ENCODE results near the gene SGCD.

Gene SGCD

DNA sequence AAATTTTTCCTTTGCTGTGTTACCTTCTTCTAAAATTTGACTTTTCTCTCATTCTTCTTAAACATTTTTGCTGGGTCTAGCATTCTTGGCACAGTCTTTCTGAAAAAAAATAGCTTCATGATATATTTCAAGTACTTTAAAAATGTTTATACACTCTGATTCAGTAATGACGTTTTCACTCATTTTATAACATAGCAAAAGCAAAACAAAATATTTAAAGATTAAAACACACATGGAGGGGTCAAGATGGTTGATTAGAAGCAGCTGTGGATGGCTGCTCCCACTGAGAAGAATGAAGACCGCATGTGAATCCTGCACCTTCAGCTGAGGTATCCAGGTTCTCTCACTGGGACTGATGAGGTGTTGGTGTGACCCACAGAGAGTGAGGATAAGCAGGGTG, 188.2 kb downstream of the SGCD start:
- no peak overlapping the region for H3K27ac ChIP-seq (ENCODE audit: insufficient read depth, low read length, poor library complexity, severe bottlenecking)
- no peak overlapping the region for H3K4me3 ChIP-seq (ENCODE audit: insufficient read depth, low read depth, low read length, poor library complexity, severe bottlenecking)
- no peaks in the 10 kb centered on the region for H3K4me1 ChIP-seq (ENCODE audit: control insufficient read depth, insufficient read depth, low read length, poor library complexity, severe bottlenecking)
- H3K27me3 ChIP-seq (replicated peaks; ENCODE audit: control insufficient read depth, insufficient read depth, low read length, poor library complexity, severe bottlenecking), result no peaks in the 10 kb centered on the region
- no peaks in the 10 kb centered on the region for H3K36me3 ChIP-seq (ENCODE audit: control insufficient read depth, insufficient read depth, low read length)
- no peak for DNase-seq
- H3K9me3 ChIP-seq (ENCODE audit: control insufficient read depth, low read length), result no peaks in the 10 kb centered on the region

DNA sequence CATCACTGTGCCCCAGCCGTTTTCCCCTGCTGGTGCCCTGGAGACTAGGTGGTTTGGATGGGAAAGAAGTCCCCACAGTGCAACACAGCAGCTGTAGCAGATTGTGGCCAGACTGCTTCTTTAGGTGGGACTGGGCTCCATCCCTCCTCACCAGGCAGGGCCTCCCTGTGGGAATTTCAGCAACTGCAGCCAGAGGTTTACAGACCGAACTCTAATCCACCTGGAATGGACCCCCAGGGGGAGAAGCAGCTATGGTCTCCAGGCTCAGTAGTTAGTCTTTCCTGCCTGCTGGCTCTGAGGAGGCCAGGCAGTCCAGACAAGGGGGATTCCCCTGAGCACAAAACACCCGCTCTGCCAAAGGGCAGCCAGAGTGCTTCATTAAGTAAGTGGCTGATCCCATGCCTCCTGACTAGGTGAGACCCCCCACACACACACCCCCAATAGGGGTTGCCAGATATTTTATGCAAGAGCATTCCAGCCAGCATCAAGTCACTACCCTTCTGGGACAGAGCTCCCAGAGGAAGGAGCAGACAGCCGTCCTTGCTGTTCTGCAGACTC, 188.9 kb downstream of the SGCD start:
- H3K4me3 ChIP-seq (ENCODE audit: insufficient read depth, low read depth, low read length, poor library complexity, severe bottlenecking), result no peak overlapping the region
- no peaks in the 10 kb centered on the region for H3K36me3 ChIP-seq (ENCODE audit: control insufficient read depth, insufficient read depth, low read length)
- no peak for DNase-seq
- H3K27me3 ChIP-seq (replicated peaks; ENCODE audit: control insufficient read depth, insufficient read depth, low read length, poor library complexity, severe bottlenecking), result no peaks in the 10 kb centered on the region
- H3K27ac ChIP-seq (ENCODE audit: insufficient read depth, low read length, poor library complexity, severe bottlenecking), result no peak overlapping the region
- H3K4me1 ChIP-seq (ENCODE audit: control insufficient read depth, insufficient read depth, low read length, poor library complexity, severe bottlenecking), result no peaks in the 10 kb centered on the region
- no peaks in the 10 kb centered on the region for H3K9me3 ChIP-seq (ENCODE audit: control insufficient read depth, low read length)

DNA sequence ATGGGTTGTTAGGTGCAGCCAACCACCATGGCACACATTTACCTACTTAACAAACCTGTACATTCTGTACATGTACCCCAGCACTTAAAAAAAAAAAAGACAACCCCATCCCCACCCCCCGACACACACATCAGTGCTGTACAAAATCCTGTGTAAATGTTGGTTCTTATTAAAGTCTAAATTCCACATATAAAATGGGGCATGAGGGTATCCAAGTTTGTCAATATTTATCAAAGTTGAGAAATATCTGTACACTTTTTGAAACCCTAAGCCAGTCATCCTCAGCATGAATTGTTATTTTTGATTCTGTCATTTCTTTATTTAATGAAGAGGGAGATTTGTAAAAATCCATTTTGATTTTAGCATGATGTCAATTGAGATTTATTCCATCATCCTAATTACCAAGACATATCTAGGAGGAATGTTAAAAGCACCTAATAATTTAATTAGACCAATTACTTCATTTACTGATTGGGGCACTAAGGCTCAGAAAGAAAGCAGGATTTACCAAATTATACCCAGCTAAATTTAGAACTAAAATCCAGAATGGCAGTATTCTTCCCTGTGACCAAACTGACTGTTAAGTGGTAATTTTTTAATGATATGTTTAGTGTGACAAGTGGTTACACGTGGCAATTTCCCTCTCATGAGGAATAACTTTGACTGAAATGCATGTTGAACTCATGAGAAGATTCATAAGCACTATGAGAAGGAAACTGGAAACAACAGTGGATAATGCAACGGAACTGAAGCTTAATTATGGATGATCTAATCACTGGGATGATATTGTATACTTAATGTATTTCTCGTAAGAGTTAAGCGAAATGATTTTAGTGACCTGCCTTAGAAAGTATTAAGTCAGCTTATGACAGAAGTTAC, 195.9 kb downstream of the SGCD start:
- H3K27ac ChIP-seq (ENCODE audit: insufficient read depth, low read length, poor library complexity, severe bottlenecking), result no peak overlapping the region
- H3K4me1 ChIP-seq (ENCODE audit: control insufficient read depth, insufficient read depth, low read length, poor library complexity, severe bottlenecking), result no peaks in the 10 kb centered on the region
- H3K27me3 ChIP-seq (replicated peaks; ENCODE audit: control insufficient read depth, insufficient read depth, low read length, poor library complexity, severe bottlenecking), result no peaks in the 10 kb centered on the region
- no peaks in the 10 kb centered on the region for H3K9me3 ChIP-seq (ENCODE audit: control insufficient read depth, low read length)
- no peaks in the 10 kb centered on the region for H3K36me3 ChIP-seq (ENCODE audit: control insufficient read depth, insufficient read depth, low read length)
- DNase-seq, result no peak
- H3K4me3 ChIP-seq (ENCODE audit: insufficient read depth, low read depth, low read length, poor library complexity, severe bottlenecking), result no peak overlapping the region

DNA sequence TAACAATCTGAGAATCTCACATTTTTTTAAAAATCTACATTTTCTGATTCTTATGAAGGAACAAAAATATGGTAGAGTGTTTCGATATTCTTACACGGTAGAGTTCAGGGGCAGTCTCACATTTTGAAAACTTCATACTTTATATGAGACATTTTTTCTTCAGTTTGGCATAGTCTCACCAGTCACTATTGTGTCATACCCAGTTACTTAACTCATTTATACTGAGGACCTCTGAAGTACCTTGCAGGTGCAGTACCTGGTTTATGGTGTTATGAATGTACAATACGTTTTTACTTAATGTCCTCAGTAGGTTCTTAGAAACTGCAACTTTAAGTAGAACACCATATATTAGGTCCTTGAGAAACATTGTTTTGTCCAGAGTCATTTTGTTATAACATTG, 196.6 kb downstream of the SGCD start:
- no peaks in the 10 kb centered on the region for H3K36me3 ChIP-seq (ENCODE audit: control insufficient read depth, insufficient read depth, low read length)
- no peaks in the 10 kb centered on the region for H3K9me3 ChIP-seq (ENCODE audit: control insufficient read depth, low read length)
- H3K27ac ChIP-seq (ENCODE audit: insufficient read depth, low read length, poor library complexity, severe bottlenecking), result no peak overlapping the region
- no peak overlapping the region for H3K4me3 ChIP-seq (ENCODE audit: insufficient read depth, low read depth, low read length, poor library complexity, severe bottlenecking)
- H3K27me3 ChIP-seq (replicated peaks; ENCODE audit: control insufficient read depth, insufficient read depth, low read length, poor library complexity, severe bottlenecking), result no peaks in the 10 kb centered on the region
- H3K4me1 ChIP-seq (ENCODE audit: control insufficient read depth, insufficient read depth, low read length, poor library complexity, severe bottlenecking), result no peaks in the 10 kb centered on the region
- no peak for DNase-seq

DNA sequence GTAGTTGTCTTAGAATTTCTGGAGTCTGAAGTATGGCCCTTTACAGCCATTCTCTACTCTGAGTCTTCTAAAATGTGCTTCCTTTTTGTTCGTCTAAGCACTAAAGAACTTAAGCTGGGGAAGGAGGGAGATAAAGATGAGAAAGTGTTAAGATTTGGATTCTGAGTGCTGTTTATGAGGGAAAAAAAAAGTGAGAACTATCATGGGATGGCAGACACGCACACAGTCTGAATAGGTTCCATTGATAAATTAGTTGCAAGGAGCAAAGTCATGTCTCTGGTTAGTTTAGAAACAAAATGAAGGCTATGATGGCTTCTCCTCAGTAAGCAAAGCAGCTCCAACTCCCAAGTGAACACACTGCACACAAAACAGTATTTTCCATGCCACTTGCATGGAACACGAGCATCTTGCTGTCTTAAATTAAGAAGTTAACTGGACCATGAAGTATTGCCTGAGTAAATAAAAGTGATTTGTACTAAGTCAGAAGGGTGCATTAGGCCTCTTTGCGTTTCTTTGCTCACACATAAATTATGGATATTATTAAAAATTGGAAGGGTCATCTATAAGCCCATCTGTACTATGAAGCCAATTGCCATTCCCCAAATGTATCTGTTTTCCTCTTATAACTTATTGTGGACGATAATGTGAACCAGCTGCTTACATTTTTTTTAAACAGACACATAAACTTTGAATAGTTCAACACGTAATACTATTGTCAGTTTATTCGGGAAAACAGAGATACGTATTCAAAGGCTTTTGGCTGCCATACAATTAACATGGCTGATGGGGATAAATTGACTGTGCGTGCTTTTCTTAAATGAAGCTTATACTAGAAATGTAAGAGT, 199.3 kb downstream of the SGCD start:
- no peaks in the 10 kb centered on the region for H3K9me3 ChIP-seq (ENCODE audit: control insufficient read depth, low read length)
- H3K4me1 ChIP-seq (ENCODE audit: control insufficient read depth, insufficient read depth, low read length, poor library complexity, severe bottlenecking), result no peaks in the 10 kb centered on the region
- H3K27ac ChIP-seq (ENCODE audit: insufficient read depth, low read length, poor library complexity, severe bottlenecking), result no peak overlapping the region
- no peak overlapping the region for H3K4me3 ChIP-seq (ENCODE audit: insufficient read depth, low read depth, low read length, poor library complexity, severe bottlenecking)
- no peaks in the 10 kb centered on the region for H3K36me3 ChIP-seq (ENCODE audit: control insufficient read depth, insufficient read depth, low read length)
- H3K27me3 ChIP-seq (replicated peaks; ENCODE audit: control insufficient read depth, insufficient read depth, low read length, poor library complexity, severe bottlenecking), result no peaks in the 10 kb centered on the region
- DNase-seq, result no peak

DNA sequence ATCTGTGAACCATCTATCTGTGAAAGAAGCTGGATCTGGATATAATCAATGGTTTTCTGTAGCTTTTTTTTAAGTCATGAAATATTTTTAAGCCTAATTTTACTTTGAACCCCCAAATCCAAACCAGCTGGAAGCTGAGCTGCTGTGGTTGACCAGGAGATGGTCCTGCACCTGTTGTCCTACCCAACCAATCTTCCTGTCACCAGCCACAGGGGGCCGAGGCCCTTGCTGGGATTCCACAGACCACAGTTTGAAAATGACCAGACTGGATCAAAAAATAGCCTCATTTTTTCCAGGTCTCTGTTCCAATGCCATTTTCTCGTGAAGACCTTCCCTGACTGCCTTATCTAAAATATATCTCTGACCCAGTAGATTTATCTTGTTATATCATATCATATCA, 200.6 kb downstream of the SGCD start:
- H3K27me3 ChIP-seq (replicated peaks; ENCODE audit: control insufficient read depth, insufficient read depth, low read length, poor library complexity, severe bottlenecking), result no peaks in the 10 kb centered on the region
- H3K4me1 ChIP-seq (ENCODE audit: control insufficient read depth, insufficient read depth, low read length, poor library complexity, severe bottlenecking), result no peaks in the 10 kb centered on the region
- no peak overlapping the region for H3K4me3 ChIP-seq (ENCODE audit: insufficient read depth, low read depth, low read length, poor library complexity, severe bottlenecking)
- no peak for DNase-seq
- no peaks in the 10 kb centered on the region for H3K36me3 ChIP-seq (ENCODE audit: control insufficient read depth, insufficient read depth, low read length)
- no peaks in the 10 kb centered on the region for H3K9me3 ChIP-seq (ENCODE audit: control insufficient read depth, low read length)
- no peak overlapping the region for H3K27ac ChIP-seq (ENCODE audit: insufficient read depth, low read length, poor library complexity, severe bottlenecking)

DNA sequence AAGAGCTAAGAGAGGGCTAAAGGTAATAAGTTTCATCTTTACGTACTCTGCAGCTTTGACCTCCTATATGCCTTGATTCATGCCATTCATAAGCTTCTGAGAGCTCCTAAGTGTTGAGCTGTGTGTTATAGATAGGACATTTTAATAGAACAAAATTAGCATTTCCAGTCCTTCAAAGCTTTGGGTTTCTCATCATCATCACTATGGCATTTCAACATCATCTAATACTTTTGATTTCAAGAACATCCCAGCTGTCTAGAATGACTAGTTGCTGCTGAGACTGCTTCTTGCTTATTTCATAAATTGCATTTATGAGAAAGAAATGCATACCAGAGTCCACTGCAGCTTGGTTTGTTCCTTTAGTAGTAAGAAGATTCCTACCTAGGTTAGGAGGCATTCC, 201.7 kb downstream of the SGCD start:
- Histone ChIP-seq H3K9me3 (ENCODE audit: control insufficient read depth, low read length) (no peaks in the 10 kb centered on the region), H3K4me3 (ENCODE audit: insufficient read depth, low read depth, low read length, poor library complexity, severe bottlenecking) (no peak overlapping the region), H3K27ac (ENCODE audit: insufficient read depth, low read length, poor library complexity, severe bottlenecking) (no peak overlapping the region), H3K4me1 (ENCODE audit: control insufficient read depth, insufficient read depth, low read length, poor library complexity, severe bottlenecking) (no peaks in the 10 kb centered on the region), H3K36me3 (ENCODE audit: control insufficient read depth, insufficient read depth, low read length) (no peaks in the 10 kb centered on the region), H3K27me3 (replicated peaks; ENCODE audit: control insufficient read depth, insufficient read depth, low read length, poor library complexity, severe bottlenecking) (no peaks in the 10 kb centered on the region)
- DNase-seq, result no peak

DNA sequence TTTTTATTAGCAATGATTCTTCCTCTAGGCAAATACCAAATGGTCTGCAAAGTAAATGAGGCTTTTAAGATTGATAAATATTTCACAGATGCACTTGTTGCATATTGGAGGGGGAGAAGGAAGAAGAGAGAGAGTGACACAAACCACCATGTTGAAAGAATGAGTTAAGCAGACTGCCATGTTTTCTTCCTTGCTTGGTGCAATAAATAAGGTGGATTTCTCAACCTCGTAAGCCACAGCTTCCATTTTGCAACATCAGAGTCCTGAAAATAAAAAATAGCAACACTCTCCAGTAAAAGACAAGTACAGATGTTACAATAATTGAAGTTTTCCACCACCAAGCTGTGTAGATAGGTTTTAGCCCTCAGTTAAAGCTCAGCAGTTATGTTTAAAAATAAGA, 202.9 kb downstream of the SGCD start:
- Histone ChIP-seq H3K27ac (ENCODE audit: insufficient read depth, low read length, poor library complexity, severe bottlenecking) (no peak overlapping the region), H3K4me1 (ENCODE audit: control insufficient read depth, insufficient read depth, low read length, poor library complexity, severe bottlenecking) (no peaks in the 10 kb centered on the region), H3K27me3 (replicated peaks; ENCODE audit: control insufficient read depth, insufficient read depth, low read length, poor library complexity, severe bottlenecking) (no peaks in the 10 kb centered on the region), H3K9me3 (ENCODE audit: control insufficient read depth, low read length) (no peaks in the 10 kb centered on the region), H3K36me3 (ENCODE audit: control insufficient read depth, insufficient read depth, low read length) (no peaks in the 10 kb centered on the region), H3K4me3 (ENCODE audit: insufficient read depth, low read depth, low read length, poor library complexity, severe bottlenecking) (no peak overlapping the region)
- no peak for DNase-seq

DNA sequence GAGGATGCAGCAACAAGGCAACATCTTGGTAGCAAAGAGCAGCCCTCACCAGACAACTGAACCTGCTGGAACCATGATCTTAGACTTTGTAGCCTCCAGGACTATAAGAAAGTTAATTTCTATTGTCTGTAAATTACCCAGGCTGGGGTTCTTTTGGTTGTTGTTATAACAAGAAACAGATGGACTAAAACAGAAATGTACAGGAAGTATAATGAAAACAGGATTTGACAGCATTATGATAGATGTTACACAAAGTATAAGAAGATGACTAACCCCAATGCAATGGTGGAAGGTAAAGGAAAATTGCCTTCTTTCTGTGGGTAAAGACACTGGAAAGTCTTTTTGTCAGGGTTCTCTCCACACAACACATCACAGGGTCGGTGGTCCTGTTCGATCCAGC, 204.2 kb downstream of the SGCD start:
- H3K4me1 ChIP-seq (ENCODE audit: control insufficient read depth, insufficient read depth, low read length, poor library complexity, severe bottlenecking), result no peaks in the 10 kb centered on the region
- H3K27me3 ChIP-seq (replicated peaks; ENCODE audit: control insufficient read depth, insufficient read depth, low read length, poor library complexity, severe bottlenecking), result no peaks in the 10 kb centered on the region
- H3K9me3 ChIP-seq (ENCODE audit: control insufficient read depth, low read length), result no peaks in the 10 kb centered on the region
- no peak overlapping the region for H3K4me3 ChIP-seq (ENCODE audit: insufficient read depth, low read depth, low read length, poor library complexity, severe bottlenecking)
- H3K36me3 ChIP-seq (ENCODE audit: control insufficient read depth, insufficient read depth, low read length), result no peaks in the 10 kb centered on the region
- no peak overlapping the region for H3K27ac ChIP-seq (ENCODE audit: insufficient read depth, low read length, poor library complexity, severe bottlenecking)
- no peak for DNase-seq

DNA sequence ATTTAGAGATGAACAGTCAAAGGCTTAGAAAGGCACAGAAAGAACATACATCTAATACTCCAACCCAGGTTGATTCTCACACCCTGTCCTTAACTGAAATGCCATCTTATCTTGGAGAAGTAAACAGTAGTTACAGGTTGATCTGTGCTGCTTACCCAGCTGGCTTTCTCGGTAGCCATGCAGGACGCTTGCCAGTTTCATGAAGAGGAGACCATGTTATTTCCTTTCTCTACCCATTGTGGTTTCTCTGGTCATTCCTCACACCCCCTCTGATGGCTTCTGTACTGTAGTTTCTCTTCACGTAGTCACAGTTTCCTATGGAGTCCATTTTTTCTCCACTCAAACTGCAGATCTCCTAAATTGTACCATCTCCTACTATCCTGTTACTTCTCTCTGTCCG, 206.0 kb downstream of the SGCD start:
- Histone ChIP-seq H3K27ac (ENCODE audit: insufficient read depth, low read length, poor library complexity, severe bottlenecking) (no peak overlapping the region), H3K27me3 (replicated peaks; ENCODE audit: control insufficient read depth, insufficient read depth, low read length, poor library complexity, severe bottlenecking) (no peaks in the 10 kb centered on the region), H3K36me3 (ENCODE audit: control insufficient read depth, insufficient read depth, low read length) (no peaks in the 10 kb centered on the region), H3K4me3 (ENCODE audit: insufficient read depth, low read depth, low read length, poor library complexity, severe bottlenecking) (no peak overlapping the region), H3K9me3 (ENCODE audit: control insufficient read depth, low read length) (no peaks in the 10 kb centered on the region), H3K4me1 (ENCODE audit: control insufficient read depth, insufficient read depth, low read length, poor library complexity, severe bottlenecking) (no peaks in the 10 kb centered on the region)
- no peak for DNase-seq
